Cortex of kidney (tissue), 1 donor: ENCODE results near the gene DGKD.

ENCODE experiments used
- DNase-seq: peaks from one replicate; lab custom pipeline; 2025; lab: John Stamatoyannopoulos, UW

The DGKD gene

GRCh38 chr2:233477548-233478433 lies 123.5 kb downstream of the DGKD start:
- no peak for DNase-seq

DNA sequence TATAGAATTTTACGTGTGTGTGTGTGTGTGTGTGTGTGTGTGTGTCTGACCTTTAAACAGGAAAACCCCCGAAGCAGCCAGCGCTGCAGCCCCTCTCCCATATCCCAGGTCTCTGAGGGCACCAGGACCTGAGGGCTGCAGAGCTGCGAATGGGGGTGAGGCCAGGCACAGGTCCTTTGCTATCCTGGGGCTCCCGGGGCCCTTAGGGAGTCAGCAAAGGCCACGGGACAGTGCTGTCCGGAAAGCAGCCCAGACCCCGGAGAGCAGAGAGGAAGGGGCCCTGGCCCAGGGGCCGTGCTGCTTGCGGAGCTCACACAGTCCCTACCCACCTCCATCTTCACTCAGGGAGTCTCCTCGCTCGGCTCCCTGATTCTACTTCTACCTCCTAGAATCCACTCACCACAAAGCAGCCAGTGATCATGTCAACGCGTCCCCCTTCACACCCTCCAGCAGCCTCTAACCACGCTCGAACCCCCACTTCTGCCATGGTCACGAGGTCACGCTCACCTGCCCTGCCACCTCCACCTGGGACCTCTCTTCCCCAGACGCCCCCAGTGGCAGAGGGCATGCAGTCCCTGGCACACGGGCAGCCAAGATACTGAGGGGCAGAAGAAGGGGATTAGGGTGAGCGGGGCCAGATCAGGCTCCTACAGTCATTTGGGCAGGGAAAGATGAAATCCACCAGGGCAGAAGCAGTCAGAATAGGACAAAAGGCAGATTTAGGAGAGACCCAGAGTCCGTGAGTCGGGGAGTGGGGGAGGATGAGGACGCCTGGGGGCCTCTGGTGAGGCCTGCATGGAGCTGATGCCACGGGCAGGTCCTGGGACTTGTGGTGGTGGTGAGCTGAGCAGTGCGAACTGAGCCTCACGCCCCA lies 125.6 kb downstream of the DGKD start:
- DNase-seq: no peak

DNA sequence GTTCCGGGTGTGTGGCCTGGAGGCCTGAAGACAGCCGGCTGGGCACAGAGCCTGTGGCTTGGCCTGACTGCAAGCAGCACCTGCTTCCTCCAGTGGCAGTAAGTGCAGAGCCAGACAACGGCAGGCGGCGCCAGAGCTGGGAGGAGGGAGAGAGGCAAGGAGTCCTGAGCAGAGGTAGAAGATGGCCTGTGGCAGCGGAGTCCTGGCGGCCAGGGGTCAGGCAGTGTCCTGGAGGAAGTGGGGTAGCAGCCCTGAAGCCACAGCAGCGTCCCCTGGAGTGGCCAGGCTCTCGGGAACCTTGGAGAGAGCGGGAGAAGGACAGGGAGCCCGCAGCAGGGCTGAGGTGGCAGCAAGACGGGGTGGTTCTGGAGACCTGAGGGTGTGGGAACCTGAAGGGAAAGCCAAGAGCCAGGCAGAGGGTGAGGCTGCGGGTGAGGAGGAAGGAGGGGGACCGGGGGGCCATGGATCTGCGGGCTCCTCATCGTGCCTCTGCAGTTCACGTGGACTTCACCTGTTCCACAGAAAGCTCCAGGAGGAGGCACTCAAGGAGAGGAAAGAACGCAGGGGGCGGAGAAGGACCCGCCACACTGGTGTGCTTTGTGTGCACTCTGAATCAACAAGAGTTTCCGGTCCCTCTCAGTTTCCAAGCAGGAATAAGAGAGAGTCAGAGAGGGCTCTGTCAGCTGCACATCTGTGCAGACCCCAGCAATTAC lies 126.4 kb downstream of the DGKD start:
- no peak for DNase-seq

- DNase-seq: no peak
These were observed 127.3 kb downstream of the DGKD start for GRCh38 chr2:233481368-233482142.

DNA sequence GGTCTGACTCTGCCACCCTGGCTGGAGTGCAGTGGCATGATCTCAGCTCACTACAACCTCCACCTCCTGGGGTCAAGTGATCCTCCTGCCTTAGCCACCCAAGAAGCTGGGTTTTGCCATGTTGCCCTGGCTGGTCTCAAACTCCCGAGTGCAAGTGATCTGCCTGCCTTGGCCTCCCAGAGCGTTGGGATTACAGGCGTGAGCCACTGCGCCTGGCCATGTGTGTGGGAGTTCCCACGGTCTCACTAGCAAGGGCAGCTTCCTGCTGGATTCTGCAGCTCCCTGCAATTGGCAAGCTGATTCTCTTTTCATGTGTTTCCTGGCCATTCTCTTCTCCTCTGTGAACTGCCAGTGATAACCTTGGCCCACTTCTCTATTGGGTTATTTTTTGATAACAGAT lies 128.3 kb downstream of the DGKD start:
- no peak for DNase-seq

DNA sequence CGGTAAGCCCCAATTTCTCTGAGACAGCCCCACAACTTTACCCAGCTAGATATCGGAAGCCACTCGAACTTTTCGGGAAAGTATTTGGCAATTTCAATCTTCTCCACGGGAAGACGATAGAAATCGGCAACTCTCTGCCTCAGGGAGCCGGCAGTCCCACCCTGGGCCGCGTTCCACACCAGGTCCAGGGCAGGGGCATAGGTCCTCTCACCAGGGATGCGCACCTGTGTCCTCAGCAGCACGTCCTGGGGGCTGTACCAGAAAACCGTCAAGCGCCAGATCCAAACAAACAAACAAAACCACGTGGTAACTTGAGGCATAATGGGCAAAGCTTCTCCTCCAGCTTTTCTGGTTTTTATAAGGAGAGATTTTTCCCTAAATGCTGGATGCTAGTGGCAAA lies 131.4 kb downstream of the DGKD start:
- no peak for DNase-seq

DNA sequence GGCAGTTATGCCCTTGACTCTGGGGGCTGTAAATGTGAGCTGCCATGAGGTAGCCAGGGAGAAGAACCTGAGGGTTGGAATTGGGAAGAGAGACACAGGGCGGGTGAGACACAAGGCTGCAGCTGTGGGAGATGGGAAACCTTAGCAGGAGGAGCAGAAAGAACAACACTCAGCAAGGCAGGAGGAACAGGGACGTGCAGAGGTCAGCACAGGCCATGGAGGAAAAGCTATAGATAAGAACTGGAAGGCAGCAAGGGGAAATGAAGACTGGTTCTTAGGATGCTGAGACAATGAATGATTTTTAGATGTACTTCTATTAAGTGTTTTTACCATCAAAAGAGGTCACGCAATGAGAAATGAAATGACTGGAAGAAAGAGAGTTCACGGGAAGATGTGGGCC lies 132.1 kb downstream of the DGKD start:
- no peak for DNase-seq

DNA sequence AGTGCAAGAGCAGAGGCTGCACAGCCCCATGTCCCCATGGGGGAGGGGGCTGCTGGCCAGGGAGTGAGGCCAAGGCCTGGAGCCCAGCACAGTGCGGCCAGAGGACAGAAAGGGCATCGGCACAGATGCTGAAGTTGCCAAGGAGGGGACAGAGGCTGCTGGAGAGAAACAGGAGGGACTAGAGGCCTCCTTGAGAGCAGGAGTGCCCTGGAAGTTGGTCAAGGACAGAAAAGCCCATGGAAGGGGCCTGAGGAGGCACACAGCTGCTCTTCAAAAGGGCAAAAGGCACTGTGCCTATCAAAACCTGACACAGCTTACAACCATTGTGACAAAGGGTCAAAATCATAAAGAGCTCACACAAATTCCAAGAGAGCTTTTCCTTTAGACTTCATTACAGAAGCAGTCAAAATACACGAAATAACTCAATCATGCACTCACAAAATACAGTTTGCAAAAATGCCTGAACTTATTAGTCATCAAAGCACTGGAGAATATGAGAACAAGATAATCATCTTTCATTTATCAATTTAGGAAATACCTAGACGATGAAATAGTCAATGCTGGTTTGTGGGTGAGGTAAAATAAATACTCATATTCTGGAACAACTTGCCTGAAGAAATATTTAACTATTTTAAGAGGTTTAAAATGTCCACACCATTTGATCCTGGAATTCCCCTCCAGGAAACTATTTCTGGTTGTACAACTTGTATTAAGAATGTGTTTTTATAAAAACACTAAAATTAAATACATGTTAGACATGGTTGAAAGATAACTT lies 132.7 kb downstream of the DGKD start:
- no peak for DNase-seq

- no peak for DNase-seq
These were observed 133.6 kb downstream of the DGKD start for GRCh38 chr2:233487748-233488345.

DNA sequence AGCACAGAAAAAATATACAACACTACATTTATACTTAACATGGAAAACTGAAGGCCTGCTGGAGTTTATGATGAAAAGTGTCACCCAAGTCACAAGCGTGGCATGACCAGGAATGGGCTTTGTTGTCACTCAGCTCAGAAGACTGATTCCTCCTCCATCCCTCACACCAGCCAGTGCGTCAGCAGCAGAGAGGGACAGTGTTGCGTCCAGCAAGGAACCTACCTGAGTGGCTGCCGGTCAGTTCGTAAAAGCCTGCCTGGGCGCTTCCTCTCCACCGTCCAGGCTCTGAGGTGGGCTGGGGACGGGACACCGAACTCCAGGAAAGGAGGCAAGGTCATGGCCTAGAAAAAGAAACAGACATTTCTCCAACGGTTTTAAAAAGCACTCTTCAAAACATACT lies 134.8 kb downstream of the DGKD start:
- no peak for DNase-seq

GRCh38 chr2:233489666-233490065 lies 135.4 kb downstream of the DGKD start:
- no peak for DNase-seq

- no peak for DNase-seq
These were observed 136.5 kb downstream of the DGKD start for GRCh38 chr2:233490831-233491230.

DNA sequence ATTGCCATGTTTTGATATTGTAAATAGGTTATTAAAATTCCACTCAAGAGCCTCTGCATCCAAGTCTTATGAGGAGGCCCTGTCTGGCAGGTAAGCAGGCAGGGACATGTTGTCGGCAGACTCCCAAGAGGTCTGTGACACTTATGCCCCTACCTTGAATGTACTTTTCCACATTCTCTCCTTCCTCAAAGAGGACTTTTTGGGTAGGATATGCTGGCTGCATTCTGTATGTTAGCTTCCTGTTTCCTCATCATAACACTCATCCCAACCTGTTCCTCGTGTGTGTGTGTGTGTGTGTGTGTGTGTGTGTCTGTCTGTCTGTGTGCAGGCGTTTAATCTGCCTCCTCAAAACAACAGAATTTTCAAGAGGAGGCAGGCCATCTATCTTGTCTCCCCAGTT lies 137.0 kb downstream of the DGKD start:
- no peak for DNase-seq

DNA sequence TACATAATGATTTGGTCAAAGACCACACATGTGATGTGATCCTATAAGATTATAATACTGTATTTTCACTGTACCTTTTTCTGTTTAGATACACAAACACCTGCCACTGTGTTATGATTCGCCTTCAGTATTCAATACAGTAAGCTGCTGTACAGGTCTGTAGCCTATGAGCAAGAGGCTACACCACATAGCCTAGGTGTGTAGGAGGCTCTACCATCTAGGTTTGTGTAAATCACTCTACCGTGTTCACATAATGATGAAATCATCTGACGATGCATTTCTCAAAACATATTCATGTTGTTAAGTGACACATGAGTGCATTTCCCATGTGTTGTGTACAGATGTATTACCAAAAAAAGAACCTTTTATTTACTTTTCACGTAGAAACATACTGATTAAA lies 137.8 kb downstream of the DGKD start:
- DNase-seq: no peak

DNA sequence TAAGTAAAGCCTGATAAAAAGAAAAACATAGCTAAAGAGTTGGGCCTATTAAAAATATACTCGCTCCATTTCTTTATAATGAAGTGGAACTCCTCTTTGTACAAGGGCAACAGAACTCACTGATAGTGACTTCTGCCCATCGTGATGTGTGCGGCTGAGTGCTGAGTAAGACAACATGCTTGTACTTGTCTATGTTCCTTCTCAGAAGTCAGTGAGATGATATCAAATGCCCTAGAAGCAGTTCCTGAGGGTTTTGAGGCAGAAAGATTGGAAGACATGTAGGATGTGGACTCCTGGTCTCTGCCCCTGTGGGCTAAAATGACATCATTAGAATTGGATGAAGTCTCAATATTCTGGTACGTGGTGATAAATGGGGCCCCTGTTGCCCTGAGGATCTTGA lies 138.5 kb downstream of the DGKD start:
- no peak for DNase-seq

DNA sequence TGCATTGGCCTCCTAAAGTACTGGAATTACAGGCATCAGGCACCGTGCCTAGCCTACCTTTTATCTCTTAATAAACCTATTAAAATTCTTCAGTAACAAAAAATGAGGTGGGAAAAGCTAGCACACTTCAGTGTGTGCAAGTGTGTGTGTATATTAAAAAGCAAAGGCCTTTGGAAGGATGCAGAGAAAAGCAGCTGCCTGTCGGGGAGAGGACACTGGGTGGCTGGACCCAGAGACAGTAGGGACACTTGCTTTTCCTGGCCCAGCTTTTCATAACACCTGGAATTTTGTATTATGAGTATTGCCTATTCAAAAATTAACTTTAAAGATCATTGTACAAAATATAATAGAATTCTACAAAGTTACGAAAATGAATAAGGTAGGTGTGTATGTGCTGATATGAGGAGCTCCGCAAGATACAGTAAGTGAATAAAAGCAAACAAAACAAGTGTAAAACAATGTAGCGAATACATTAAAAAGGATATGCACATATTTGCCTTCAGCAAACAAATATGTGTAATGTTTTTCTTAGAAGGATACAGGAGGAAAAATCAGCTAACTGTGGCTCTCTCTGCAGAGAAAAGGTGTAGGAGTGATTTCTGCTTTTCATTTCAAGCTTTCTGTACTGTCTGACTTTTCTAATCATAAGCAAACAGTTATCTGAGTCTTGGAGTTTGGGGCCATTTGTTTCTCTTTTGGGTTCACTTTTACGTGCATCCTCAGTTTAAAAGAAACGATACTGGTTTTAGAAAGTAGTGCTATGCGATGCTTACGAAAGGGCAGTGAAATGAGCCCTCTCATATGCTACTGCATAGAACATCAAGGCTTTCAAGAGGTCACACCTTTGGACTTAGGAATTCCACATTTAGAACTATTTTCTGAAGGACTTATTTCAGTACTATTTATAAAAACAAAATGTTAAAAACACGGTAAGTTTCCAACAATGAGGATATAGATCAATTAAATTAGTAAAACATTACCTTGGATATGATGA lies 141.5 kb downstream of the DGKD start:
- no peak for DNase-seq

GRCh38 chr2:233497692-233498091 lies 143.4 kb downstream of the DGKD start:
- DNase-seq: no peak

DNA sequence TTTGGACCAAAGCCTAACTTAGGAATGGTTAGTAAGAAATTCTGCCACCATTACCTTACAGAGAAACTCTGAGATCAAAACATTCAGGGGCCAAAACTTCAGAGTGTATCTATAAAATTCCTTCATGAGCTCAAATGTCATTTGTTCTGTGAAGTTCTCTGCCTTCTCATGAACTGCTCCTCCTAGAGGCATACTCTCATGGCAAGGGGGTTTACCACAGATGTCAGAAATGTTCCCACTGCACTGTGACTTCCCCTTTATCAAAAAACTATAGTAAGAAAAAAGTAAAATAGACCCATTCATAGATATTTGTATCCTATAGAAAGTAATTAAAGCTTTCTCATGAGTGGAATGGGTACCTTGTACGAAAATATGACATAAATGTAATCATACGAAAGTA lies 143.8 kb downstream of the DGKD start:
- DNase-seq: no peak

DNA sequence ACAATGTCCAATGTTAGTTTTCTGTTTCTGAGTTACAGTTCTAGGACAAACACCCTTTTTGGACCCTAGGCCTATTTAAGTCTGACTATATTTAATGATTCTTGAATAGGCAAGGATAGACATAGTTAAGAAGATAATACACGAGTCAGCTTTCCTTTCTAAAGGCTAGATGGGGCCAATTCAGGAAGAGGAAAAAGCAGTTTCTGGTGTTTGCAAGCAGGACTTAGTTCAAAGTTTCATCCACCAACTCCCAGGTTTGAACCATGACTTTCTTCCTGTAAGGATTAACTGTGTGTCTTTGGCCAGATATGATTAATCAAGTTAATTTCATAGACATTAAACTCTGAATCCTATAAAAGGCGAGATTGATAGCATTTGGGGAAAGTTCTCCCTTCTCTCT lies 145.6 kb downstream of the DGKD start:
- no peak for DNase-seq
